HepG2 (cell line): ENCODE data around the gene SSNA1.

ENCODE experiments used
- LBX2 ChIP-seq: sonication (generic); formaldehyde crosslinking; IDR thresholded peaks from 2 replicates; pipeline ENCODE4 v1.5.0; 2020; ENCODE audit warnings: missing genetic modification reagents, mild to moderate bottlenecking, borderline replicate concordance
- SNRNP70 ChIP-seq: fragments of 200-400 bp; formaldehyde crosslinking; IDR thresholded peaks from 2 replicates; pipeline ENCODE4 v1.6.1; 2017; ENCODE audit warnings: mild to moderate bottlenecking, low read depth, low read length, moderate library complexity
- ZNF143 ChIP-seq: sonication (generic); formaldehyde crosslinking; IDR thresholded peaks from 2 replicates; pipeline ENCODE4 v1.4.0; 2020; ENCODE audit warnings: missing genetic modification reagents
- ZNF18 ChIP-seq: sonication (generic); formaldehyde crosslinking; IDR thresholded peaks from 2 replicates; pipeline ENCODE4 v1.8.0; 2022; ENCODE audit warnings: mild to moderate bottlenecking, missing genetic modification reagents; ENCODE audit not compliant: insufficient replicate concordance

- TF ChIP-seq SNRNP70 (no peak), LBX2 (CRISPR knock-in tag) (no peak), ZNF143 (no peak), ZNF18 (CRISPR knock-in tag) (no peak)
Observed at GRCh38 chr9:137227853-137228505, 39.5 kb downstream of the SSNA1 start.
